PC-9 (cell line): ENCODE data around the gene E2F8.

ENCODE experiments used
- EZH2 ChIP-seq: fragments of 200-600 bp; sonication (generic); IDR thresholded peaks from 2 replicates; pipeline ENCODE4 v1.8.0; 2017; ENCODE audit warnings: antibody characterized with exemption, low read depth
- TF ChIP-seq, protein P1 (sequence below): fragments of 200-600 bp; sonication (generic); conservative IDR thresholded peaks from 2 replicates; pipeline ENCODE4 v1.6.1; 2017; ENCODE audit warnings: mixed run types, antibody characterized with exemption, mild to moderate bottlenecking, moderate library complexity

DNA sequence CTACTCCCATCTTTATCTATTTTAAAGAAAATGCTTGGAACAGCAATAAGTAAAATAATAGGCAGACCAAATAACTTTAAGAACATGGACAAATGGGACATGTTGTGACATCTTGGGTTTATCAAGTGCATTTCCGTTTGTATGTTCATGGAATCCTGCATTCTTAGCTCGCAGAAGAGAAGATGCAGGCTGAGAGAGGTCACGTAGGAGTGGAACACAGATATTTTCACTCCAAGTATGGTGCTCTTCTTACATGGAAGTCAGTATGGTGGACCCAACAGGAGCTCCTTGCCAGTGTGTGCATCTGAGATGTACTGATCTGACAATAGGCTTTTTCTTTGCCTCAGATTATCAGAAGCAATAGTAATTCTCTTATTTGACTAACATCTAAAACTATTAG, 1.7 kb downstream of the E2F8 start:
- TF ChIP-seq, protein P1, sequence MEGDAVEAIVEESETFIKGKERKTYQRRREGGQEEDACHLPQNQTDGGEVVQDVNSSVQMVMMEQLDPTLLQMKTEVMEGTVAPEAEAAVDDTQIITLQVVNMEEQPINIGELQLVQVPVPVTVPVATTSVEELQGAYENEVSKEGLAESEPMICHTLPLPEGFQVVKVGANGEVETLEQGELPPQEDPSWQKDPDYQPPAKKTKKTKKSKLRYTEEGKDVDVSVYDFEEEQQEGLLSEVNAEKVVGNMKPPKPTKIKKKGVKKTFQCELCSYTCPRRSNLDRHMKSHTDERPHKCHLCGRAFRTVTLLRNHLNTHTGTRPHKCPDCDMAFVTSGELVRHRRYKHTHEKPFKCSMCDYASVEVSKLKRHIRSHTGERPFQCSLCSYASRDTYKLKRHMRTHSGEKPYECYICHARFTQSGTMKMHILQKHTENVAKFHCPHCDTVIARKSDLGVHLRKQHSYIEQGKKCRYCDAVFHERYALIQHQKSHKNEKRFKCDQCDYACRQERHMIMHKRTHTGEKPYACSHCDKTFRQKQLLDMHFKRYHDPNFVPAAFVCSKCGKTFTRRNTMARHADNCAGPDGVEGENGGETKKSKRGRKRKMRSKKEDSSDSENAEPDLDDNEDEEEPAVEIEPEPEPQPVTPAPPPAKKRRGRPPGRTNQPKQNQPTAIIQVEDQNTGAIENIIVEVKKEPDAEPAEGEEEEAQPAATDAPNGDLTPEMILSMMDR = no peak
- TF ChIP-seq EZH2 = no peak
